Activated CD4-positive, alpha-beta T cell treated with anti-CD3 and anti-CD28 coated beads, Interleukin-10, Interleukin-2, amounts not matched to agents 100 ng/mL and 50 ng/mL, durations not matched to agents 16 hours and 8 hours (primary cell): ENCODE data around the gene VIT.
"Not testable (repeated sequence)": the region's sequence is repeated elsewhere in the genome, so short reads cannot be mapped to it uniquely, and the experiment has no call there.

Experiments used
- DNase-seq: peaks from one replicate; pipeline ENCODE4 v3.0.0-alpha.2; 2020

The VIT gene

GRCh38 chr2:36811071-36811470 is 114.6 kb downstream of the VIT start:
- no peak for DNase-seq

GRCh38 chr2:36812196-36812595 is 115.7 kb downstream of the VIT start:
- no peak for DNase-seq

GRCh38 chr2:36818542-36818941 is 122.0 kb downstream of the VIT start:
- no peak for DNase-seq

- no peak for DNase-seq
Observed at GRCh38 chr2:36819095-36819711, 122.7 kb downstream of the VIT start.

DNA sequence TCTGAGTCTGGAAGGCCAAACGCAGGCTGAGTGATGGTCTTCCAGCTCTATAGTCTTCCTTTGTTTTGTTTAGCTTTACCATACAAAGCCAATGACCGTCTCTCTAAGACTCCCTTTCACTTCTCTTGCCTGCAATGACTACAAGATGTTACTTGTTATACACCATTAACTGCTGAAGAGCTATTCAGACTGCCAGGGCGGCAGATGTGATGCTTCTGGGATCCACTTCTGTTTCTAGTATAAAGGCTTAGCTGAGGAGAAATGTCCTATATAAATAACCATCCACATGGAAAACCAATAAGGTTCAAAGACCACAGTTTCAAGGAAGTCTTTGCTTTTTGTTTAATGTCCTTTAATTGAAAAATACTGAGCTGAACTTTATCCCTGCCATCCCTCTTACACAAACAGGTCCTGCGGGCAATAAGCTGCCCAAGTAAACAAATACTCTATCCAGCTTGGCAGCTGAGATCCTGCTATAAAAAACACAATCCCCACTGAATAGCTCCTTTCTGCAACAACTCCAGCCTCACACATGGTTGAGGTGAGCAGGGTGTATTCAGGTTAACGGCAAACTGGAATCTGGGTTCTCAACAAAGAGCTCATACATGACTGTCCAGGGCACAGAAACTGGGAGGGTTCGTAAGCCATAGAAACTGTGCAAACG is 124.6 kb downstream of the VIT start:
- no peak for DNase-seq

- no peak for DNase-seq
Observed at GRCh38 chr2:36823862-36824261, 127.4 kb downstream of the VIT start.

- DNase-seq: no peak
Observed at GRCh38 chr2:36824273-36824672, 127.8 kb downstream of the VIT start.

GRCh38 chr2:36824683-36825082 is 128.2 kb downstream of the VIT start:
- DNase-seq: not testable (repeated sequence)

GRCh38 chr2:36831185-36831584 is 134.7 kb downstream of the VIT start:
- DNase-seq: no peak

GRCh38 chr2:36834203-36834602 is 137.7 kb downstream of the VIT start:
- no peak for DNase-seq

DNA sequence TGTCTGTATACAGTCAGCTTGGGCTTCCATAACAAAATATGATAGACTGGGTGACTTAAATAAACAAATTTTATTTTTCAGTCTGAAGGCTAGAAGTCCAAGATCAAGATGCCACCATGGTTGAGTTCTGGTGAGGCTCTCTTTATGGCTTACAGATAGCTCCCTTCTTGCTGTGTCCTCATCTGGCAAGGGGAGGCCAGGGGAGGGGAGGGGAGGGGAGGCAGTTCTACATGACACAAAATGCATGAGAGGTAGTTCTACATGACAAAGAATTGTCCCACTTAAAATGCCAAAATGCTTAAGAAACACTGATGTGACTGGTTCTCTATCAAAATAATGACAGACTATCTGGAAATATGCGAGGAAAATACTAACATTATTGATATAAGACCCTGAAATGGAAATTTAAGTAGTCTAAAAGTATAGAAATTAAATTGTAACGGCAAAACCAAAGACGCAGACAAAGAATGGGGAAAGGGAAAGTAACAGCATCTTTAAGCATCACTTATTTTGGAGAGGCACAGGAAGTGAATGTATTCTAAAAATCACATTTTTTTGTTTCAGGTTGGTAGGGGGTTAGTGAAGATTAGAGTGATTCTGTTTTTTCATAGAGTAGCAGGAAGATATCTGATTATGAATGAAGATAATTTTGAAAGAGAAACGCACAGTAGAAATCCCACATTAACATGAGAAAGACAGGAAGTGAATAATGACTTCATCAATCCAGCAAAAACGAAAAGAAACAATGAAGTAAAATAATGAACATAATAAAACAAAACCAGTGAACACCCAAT is 138.4 kb downstream of the VIT start:
- DNase-seq: no peak

DNA sequence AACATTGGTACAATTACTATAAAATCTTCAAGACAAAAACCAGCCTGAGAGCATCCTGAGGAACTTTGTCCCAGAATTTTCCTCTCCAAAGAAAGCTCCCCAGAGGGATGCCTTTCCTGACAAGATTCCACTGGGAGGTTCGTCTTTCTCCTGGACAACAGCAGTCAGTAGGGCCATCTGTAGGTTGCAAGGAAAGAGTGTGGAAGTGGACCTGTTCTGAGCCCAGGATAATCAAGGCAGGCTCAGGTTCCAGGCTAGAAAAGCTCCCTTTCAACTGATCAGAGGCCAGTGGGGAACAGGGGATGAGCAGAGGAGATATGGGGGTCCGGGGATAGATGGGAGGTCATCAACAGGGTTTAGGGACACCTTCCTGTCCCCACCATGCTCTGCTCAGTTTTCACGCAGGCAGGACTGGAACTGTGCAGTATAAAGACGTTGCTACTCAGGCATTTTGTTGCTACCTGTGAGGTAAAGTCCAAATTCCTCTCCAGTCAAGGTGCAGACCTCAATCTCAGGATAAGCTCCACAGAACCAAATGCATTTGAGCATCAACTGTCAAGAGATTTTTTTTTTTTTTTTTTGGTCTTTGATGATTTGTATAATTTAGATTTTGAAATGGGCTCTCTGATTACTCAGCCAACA is 143.6 kb downstream of the VIT start:
- no peak for DNase-seq

GRCh38 chr2:36843838-36844237 is 147.3 kb downstream of the VIT start:
- no peak for DNase-seq

- no peak for DNase-seq
Observed at GRCh38 chr2:36849265-36849664, 152.8 kb downstream of the VIT start.

- DNase-seq: no peak
Observed at GRCh38 chr2:36854241-36854640, 157.7 kb downstream of the VIT start.

GRCh38 chr2:36855429-36855828 is 158.9 kb downstream of the VIT start:
- DNase-seq: no peak

DNA sequence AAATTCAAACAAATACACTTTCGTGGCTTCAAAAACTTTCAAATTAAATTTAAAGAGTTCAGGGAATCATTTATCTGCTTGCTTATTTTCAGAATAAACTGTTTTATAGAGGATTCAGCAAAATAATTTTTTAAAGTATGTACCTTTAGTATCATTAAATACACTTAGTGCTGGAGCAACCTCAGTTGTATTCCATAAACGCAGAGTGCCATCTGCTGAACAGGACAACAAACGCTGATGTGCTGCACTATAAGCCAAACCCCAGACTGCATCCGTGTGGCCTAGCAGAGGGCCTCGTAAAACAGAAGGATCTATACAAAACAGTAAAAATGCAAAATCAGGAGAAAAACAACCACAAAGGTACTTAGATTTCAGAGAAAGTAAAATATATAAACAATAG is 161.2 kb downstream of the VIT start:
- no peak for DNase-seq

- peak; percentile 34 for DNase-seq
Observed at GRCh38 chr2:36858551-36859365, 162.3 kb downstream of the VIT start.

DNA sequence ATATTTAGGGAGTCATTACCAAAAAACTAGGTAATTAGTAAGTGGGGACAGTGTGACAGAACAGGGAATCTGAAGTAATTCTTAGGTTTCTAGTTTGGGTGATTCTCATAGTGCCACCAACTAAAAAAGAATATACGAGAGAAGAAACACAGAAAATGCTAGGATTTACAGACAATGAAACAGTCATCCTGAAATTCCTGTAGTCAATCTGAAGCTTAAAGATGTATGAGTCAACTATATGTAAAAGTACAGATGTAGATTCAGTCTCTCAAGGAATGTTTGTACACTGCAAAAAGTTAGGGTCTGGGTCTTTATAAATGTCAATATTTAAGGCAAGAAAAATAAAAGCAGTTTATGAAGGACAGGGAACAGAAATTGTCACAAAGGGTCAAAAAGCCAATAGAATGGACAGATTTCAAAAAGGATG is 162.9 kb downstream of the VIT start:
- DNase-seq: peak; percentile 42

DNA sequence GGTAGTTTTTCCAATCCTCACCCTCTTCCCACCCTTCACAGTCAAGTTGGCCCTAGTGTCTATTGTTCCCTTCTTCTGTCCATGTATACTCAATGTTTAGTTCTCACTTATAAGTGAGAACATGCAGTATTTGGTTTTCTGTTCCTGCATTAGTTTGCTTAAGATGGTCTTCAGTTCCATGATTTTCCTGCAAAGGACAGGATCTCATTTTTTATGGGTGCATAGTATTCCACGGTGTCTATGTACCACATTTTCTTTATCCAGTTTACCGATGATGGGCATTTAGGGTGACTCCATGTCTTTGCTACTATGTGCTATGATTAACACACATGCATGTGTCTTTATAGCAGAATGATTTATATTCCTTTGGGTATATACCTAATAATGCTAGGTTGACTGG is 165.4 kb downstream of the VIT start:
- DNase-seq: no peak
